A172 (cell line): ENCODE measurements around the gene AMPH. TPM values are rescaled to one million over a fixed set of nuclear protein-coding genes. Genes with fewer than 3 reads are reported as not detected.
A peak's percentile ranks its signal among the peaks of the same experiment; 100 is the strongest.

Source experiments
- DNase-seq: peaks from one replicate; pipeline ENCODE4 v3.0.0-alpha.2; 2015; ENCODE audit warnings: low spot score
- total RNA-seq: library from RNA; depleted of rRNA; stranded (reverse); fragments of >200 nt; shearing (Covaris generic); gene quantifications from 2 replicates; pipeline ENCODE4 v1.2.3, GENCODE V29; 2014

Gene AMPH
- total RNA-seq, 1 experiment from 2014 or later = 13.4 TPM

DNA sequence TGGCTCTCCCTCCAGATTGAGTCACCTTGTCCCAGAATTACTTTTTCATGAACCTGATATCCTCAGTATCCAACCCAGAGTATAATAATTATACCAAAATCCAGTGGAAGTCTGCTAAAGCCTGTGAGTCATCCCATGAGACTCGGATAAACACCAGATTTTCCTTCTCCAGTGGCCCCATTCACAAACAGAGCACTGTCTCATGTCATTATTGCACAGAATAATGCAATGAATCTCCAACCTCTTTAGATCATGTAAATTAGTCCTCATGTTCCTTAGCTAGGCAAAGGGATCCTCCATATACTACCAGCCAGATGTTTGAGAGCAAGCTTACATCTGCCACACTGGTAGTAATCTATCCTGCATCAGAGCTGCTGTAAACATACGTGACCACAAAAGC lies 89.0 kb downstream of the AMPH start:
- peak; percentile 29 for DNase-seq

DNA sequence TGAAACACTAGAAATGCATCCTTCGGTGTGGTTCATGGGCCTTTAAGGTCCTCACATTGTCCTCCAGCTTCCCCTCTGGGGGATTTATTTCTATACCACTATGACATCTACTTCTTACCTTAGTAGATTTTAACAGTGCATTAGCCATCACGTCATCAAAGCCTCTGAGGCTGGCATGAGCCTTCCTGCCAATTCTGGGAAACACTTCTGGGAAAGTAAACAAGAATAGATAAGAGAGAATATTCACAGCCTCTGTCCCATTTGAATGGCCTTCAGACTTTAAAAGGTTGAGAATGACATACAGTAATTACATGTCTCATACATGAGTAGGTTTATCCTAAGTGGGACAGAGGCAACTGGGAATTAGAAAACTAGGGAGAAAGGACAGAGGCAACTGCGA lies 89.7 kb downstream of the AMPH start:
- DNase-seq = no peak

DNA sequence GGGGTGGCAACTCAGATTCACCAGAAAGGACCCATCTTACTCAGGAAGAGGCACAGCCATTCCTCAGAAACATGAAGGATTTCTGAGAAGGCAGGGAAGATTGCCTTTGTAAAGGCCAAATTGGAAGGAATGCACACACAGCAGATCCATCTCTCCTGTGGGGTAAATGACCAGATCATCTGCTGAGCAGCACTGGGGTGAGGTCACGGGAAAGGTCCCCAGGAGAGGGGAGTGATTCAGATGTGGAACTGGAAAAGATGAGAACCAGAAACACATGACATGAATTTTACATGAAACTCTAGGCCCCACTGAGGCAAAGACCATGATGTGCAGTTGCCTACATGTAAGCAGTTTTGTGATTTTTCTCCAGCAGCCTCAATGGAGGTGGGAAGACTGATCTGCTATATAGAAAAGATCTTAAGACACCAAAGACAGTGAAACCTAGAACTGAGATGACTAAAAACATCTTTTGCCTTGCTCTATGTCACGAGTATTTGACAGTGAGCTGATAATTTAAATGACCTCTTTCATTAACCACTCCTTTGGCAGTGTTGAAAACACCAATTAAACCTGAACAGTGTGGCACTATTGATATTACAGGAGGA lies 91.6 kb downstream of the AMPH start:
- no peak for DNase-seq

DNA sequence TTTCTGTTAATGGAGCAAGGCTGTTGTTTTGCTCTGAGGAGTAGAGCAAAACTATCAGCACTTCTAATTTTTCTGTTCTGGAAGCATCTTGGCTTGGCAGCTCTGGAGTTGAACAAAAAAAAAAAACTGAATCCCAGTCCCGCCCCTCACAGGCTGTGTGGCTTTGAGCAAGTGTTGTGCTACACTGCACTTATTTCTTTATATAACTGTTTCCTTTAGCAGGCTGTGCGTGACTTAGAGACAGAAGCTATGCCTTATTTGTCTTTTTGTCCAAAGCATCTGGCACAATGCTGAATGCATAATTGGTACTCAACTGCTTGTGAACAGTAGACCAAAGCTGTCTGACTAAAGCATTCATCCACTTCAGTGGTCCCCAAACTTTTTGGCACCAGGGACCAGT lies 96.1 kb downstream of the AMPH start:
- no peak for DNase-seq

DNA sequence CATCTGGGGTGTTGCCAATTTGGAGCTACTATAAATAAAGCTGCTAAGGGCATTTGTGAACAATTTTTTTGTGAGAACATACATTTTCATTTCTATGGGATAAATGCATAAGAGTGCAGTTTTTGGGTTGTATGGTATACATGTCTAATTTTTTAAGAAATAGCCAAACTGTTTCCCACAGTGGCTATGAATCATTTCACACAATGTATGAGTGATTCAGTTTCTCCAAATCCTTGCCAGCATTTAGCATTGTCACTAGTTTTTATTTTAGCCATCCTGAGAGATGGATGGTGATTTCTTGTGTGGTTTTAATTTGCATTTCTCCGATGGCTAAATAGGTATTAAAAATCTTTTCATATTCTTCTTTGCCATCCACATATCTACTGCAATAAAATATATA lies 105.3 kb downstream of the AMPH start:
- no peak for DNase-seq

DNA sequence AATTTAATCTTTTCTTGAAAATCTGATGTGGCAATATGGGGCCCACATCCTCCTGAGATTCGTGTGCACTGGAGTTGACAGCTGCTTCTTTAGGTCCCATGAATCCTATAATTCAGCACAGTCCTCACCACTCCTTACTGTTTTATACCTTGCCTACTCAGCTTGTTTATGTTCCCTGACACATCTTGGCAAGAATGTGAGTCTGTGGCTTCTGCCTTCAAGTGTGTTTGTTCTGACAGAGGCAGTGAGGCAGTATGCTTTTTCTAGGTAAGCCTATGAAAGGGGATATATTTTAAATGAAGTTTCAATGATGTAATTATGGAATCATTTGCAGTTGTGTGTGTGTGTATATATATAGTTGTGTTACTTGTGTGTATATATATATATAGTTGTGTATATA lies 106.4 kb downstream of the AMPH start:
- no peak for DNase-seq

DNA sequence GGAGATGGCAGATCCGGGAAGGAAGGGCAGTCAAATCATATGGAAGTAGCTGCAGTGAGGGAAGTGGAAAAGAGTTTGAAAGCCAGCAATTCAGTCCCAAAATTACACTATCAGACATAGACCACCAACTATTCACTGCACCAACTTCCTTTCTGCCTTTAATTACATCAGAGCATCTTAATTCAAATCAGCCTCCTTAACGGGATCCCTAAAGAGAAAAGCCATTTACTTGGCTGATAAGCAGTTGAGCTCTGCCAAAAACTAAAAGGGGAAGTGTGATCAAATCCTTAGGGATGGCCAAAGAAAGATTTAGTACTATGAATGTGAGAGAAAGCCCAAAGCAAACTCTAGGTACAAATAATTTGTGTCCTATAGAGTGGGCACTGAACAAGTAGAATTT lies 110.4 kb downstream of the AMPH start:
- DNase-seq = no peak

DNA sequence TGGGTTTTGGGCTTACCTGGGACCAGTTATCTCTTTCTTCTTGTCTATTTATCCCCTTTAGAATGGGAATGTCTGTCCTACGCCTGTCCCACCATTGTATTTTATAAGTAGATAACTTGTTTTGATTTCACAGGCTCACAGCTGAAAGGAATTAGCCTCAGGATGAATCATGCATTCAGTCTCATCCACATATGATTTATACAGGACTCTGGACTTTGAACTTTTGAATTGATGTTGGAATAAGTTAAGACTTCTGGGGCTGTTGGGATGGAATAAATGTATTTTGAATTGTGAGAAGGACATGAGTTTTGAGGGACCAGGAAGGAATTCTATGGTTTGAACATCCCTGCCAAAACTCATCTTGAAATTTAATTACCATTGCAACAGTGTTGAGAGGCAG lies 112.6 kb downstream of the AMPH start:
- DNase-seq = no peak

DNA sequence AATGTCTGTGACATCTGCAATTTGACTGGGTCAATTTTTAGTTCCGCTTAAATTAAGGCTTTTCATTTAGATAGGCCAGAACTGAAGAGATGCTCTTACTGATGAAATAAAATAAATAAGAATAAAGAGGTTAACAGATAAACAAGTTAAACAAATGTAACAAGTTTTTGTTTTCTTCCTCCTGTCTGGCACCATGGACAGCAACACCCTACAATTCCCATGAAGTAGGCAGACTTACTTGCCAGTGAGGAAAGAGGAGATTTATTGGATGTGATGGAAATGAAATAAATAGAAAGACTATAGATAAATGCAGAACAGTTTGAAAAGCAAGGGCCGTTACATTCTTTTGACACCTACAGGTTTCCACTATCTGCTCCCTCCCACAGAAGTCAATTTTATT lies 118.5 kb downstream of the AMPH start:
- no peak for DNase-seq

DNA sequence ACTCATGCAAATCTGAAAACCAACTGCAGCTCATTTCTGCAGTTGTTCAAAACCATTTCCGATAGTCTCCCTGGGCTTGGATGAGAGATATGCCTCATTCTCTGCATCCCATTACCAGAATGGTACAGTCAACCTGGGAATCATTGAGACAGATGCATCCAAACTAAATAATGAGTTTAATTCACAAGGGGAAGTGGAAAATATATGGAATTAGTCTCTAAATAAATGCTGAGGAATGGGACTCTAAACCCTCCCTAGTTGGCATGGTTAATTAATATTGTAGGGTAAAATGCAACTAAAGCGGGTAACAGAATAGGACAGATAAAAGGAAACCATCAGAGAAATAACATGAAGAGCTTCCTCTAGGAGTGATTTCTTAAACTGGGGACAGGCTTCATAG lies 118.9 kb downstream of the AMPH start:
- no peak for DNase-seq

DNA sequence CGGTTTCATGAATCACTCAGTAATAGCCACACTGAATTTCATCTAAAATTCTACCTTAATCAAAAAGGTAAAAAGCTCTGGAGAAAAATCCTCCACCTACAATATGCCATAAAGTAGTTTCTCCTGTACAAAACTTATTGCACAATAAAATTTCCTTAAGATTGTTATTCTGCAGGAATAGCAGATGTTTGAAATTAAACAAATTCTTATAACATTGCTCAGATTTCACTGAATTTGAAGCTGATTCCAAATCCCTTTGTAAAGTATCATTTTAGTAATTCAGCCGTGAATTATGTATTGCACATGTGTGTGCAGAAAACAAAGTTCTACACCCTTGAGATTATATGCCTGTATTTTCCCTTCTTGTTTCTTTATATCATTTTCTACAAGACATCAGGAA lies 123.8 kb downstream of the AMPH start:
- no peak for DNase-seq

DNA sequence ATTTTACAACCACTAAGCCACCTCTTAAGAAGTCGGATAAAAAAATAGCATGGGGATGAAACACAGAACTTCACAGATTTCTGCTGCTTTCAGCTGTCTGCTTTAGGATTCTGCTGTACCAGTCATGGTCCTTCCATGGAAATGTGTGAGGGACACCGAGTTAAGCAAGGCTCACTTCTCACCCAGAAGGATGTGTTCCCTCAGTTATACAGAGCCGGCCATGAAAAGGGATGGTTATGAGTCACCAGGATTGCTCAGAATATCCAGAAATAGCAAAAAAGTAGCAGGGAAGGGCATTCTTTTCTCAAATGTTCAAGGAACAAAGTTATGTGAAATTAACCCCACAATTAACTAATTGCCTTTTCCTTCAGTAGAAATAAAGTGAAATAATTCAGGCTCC lies 124.4 kb downstream of the AMPH start:
- peak; percentile 52 for DNase-seq

DNA sequence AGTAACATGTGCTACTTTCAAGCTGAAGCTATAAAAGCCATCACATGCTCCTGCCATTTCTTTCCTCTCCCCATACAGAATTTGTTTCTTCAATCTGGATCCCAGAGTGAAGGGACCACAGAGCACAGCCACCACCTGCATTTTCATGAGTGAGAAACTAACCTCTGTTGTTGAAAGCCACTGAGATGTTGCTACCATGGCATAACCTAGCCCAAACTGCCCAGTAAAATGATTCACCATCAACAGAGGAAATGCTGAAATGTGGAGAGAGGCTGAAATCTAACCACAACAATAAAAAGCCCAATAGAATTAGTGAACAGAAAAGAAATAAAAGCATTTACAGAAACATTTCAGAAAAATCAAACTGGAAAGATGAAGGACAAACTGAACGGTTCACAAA lies 125.2 kb downstream of the AMPH start:
- DNase-seq = peak; percentile 18

DNA sequence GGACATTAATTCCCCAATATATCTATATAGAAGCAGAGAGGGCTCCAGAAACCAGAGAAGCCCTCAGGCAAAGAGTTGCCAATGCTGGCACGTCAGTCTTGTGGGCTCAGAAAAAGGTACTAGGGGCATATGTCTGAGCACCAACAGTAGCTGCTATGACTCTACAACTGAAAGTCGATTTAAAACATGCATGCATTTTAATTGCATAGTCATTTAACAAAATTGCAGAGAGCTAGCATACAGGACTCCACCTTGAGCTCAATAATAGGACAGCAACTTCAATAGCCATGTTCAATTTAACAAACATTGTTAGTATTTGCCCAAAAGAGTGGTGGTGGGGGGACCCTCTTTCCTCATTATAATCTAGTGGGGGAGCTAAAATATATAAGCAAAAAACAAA lies 126.5 kb downstream of the AMPH start:
- DNase-seq = no peak

DNA sequence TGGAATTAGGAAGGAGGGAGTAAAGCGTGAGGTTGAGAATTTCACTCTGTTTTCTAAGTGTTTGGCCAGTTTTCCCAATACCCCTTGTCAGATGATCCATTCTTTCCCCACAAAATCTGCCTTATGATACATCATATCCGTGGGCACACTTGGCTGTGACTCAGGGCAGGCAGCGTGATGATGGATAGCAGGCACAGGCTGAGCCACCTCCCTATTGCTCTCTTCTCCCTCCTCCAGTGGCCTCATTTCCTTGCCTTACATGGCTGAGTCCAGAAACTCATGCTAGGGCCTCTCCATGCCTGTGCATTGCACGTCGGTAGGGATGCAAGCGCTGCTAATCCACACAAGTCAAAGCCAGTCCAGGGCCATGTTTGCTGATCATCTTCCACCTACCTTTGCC lies 128.3 kb downstream of the AMPH start:
- no peak for DNase-seq

DNA sequence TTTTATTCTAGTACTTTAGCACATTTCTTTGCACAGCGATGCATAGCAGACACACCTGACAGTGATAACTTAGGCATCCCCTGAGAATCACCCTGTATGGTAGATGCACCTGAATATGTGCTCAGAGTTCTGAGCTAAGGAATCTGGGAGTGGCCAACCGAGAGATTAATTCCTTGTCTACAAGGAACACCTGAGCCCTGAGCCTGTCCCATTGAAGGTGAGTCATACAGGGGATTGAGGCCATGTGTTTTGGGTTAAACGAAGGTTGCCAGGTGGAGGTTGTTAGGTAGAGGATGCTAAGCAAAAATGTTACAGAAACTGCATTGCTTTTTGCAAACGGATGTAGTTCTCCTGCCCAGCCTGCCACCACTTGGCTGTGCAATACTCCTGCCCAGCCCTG lies 128.9 kb downstream of the AMPH start:
- DNase-seq = no peak

DNA sequence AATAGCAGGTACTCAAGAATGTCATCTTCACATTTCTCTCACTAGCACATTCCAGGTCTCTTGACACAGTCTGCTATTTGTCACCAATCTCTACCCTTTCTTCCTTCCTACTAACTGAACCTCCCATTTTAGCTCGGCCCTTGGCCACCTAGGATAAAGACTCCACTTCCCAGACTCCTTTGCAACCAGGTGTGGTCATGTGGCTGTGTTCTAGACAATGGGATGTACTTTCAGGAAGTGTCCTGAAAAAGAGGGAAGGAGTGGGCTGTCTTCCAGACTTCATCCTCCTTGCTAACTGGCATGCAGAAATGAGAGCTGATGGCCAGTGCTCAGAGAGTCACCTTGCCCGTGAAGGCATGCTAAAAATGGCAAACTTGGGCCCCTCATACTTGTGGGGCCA lies 139.2 kb downstream of the AMPH start:
- no peak for DNase-seq

DNA sequence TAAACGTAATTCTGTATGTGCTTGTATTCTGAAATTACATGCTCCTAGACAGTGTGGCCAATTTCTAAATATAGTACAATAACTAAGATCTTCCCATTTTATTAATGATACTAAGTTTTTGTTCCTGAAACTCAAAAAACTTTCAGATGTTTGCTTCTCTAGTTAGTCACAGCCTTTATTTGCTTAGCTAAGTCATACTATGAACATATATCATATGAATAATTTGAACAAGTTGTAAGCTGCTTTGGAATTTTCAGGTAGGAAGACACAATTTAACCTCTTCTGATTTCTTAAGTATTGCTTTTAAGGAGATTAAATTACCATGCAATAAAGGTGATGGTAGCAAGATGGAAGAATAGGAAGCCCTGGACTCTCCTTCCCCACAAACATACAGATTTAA lies 148.7 kb downstream of the AMPH start:
- DNase-seq = no peak

DNA sequence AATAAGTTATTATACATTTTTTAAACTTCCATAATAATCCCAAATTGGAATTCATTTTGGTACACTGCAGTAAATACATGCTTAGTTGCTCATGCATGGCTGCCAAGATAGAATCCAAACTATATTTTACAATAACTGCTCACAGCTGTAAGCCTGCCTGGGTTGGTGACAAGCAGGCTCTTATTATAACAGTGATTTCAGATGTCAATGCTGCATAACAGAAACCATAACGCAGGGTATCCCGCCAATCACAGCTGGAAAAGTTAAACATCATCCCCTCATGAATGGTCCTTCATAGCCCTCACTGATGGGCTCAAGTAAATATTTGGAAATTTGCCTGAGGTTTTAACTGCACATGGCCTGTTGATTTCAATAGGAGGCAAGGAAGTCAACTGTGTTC lies 149.8 kb downstream of the AMPH start:
- DNase-seq = no peak

DNA sequence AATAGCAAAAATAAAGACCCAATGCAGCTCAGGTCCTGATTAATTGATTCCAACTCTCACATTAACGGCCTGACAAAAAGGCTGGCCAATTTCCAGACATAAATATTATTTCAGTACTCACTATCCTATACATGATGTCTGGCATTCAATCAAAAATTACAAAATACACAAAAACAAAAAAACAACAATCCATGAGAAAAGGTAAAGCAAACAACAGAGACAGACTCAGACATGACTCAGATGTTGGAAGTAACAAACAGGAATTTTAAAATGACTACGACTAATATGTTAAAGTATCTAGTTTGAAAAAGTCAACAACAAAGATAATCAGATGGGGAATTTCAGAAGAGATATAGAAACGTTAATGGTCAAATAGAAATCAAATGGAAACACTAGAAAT lies 152.8 kb downstream of the AMPH start:
- no peak for DNase-seq

DNA sequence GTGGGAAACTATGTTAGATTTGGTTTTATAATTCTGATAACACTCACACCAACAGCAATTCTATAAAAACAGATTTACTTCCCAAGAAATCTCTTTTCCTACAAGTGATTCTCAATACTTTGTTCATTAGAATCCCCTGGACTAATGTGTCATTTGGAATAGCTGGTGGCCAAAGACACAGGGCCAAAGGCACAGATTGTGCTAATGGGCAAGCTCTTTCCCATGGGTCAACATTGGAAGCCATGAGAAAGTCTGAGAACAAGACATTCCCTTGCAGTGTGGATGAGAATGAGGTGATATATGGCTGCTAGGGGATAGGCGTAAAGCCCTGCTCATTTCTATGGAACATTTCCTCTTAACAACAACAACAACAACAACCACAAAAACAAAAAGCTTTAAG lies 153.8 kb downstream of the AMPH start:
- DNase-seq = no peak

DNA sequence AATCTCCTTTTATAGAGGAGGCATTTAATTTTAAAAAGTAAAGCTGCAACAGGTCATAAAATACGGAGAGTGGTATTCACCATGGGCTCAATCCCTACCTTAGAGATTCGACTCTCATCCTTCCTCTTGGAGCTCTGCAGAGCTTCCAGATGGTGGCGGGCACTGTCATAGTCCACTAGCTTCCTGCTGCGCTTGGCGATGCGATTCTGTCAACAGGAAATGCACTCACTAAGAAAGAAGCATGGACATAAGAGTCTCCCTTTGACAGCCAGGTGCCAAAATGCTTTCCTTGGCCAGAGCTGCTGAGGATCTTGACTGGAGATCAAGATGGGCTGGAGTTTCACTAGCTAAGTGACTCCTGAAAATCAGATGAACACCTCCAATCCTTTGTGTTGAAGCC lies 154.4 kb downstream of the AMPH start:
- DNase-seq = no peak

DNA sequence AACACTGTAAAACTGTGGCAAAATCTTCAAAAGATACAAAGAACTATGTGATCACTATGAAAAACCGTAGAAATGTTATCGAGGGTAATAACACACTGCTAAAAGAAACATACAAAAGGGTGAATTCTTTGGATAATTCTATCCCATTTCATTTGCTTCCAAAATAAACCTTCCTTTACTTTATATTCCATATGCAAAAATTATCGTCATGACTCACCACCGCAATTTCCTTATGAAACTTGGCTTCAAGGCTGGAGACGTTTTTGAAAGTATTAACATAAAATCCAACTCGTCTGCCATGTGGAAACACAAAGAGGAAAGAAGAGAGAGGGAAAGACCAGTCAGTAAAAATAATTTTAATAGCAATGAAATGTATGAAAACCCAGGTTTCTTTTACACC lies 165.2 kb downstream of the AMPH start:
- no peak for DNase-seq

DNA sequence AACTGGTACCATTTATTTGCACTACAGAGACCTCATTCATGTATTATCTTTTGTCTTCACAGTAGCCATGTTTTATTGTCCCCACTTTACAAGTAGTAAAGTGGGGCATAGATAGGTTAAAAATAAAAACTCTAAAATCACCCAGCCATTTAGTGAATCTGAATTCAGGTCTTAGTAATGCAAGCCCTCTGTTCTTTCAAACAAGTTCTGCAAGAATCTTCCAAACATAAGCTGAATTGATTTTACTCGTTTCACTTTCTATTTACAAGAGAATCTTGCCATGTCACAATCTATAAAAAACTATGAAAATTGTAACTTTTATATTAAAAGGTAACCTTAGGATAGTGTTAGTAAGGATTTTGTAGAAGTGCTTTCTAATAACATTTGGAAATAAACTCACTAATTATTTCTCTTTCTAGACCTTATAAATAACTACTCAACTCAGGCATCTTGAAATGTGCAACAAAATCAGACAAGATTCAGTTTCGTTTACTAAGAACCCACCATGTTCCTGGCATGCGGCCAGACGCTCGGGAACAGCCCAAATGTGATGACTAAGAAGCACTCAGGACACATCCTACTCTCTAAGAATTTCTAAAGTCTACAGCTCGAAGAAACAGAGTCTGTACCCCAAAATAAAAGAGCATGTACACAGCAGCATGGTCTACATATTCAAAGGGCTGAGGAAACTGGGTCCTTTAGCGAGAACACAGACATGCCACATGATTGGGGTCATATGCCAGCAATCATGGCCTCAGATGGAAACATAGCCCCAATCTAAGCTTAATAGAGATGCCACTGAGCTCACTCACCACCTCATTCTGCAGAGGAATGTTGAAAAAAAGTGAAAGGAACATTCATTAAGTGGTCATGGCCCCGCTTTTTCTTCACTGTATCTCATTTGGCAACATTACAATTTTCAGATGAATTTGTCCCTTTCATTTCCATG lies 167.6 kb downstream of the AMPH start:
- peak; percentile 71 for DNase-seq
